Superior temporal gyrus (tissue), 1 donor: ENCODE measurements around the gene SHLD2.
"Not testable (repeated sequence)": the region's sequence is repeated elsewhere in the genome, so short reads cannot be mapped to it uniquely, and the experiment has no call there.

Experiments
- DNase-seq: peaks from one replicate; pipeline ENCODE4 v3.0.0-alpha.2; 2016; ENCODE audit errors: extremely low spot score

Gene SHLD2, protein sequence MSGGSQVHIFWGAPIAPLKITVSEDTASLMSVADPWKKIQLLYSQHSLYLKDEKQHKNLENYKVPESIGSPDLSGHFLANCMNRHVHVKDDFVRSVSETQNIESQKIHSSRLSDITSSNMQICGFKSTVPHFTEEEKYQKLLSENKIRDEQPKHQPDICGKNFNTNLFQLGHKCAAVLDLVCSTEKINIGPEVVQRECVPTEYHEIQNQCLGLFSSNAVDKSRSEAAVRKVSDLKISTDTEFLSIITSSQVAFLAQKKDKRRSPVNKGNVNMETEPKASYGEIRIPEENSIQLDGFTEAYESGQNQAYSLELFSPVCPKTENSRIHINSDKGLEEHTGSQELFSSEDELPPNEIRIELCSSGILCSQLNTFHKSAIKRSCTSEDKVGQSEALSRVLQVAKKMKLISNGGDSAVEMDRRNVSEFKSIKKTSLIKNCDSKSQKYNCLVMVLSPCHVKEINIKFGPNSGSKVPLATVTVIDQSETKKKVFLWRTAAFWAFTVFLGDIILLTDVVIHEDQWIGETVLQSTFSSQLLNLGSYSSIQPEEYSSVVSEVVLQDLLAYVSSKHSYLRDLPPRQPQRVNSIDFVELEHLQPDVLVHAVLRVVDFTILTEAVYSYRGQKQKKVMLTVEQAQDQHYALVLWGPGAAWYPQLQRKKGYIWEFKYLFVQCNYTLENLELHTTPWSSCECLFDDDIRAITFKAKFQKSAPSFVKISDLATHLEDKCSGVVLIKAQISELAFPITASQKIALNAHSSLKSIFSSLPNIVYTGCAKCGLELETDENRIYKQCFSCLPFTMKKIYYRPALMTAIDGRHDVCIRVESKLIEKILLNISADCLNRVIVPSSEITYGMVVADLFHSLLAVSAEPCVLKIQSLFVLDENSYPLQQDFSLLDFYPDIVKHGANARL

GRCh38 chr10:87094373-87095235 is at the start of gene SHLD2, which contains the start of gene GLUD1:
SHLD2 (plus strand) TSS chr10:87095206; CDS start chr10:87151355, 56,149 bp downstream.
GLUD1 (minus strand) TSS chr10:87094843; CDS start chr10:87094769, 74 bp downstream.
- DNase-seq, result peak; percentile 81

DNA sequence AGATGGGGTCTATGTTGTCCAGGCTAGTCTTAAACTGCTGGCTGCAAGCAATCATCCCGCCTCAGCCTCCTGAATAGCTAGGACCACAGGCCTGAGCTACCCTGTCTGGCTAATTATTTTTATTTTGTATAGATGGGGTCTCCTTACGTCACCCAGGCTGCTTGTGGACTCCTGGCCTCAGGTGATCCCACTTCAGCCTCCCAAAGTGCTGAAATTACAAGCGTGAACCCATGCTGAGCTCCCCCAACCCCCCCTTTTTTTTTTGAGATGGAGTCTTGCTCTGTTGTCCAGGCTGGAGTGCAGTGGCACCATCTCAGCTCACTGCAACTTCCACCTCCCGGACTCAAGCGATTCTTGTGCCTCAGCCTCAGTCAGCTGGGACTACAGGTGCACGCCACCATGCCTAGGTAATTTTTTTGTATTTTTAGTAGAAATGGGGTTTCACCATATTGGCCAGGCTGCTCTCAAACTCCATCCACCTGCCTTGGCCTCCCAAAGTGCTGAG is 49.5 kb upstream of the SHLD2 start:
- DNase-seq, result no peak

DNA sequence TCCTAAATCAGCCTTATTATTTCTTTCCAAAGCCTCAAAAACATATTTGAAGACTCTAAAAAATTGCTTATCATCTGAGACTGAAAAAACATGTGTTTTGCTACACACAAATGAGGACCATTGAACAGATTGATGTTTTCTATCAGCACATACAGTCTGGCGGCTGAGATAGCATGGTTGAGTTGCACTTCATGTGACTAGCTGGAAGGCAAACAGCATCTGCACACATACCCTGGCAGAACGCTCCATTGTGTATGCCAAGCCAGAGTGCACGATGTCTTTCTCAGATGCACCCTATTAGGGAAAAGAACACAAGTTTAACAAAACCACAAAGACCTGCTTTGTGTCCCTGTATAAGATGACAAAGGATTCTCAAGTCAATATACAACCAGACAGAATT is 41.9 kb upstream of the SHLD2 start:
- DNase-seq, result peak; percentile 93

- no peak for DNase-seq
These were observed 41.3 kb upstream of the SHLD2 start for GRCh38 chr10:87053577-87054181.

DNA sequence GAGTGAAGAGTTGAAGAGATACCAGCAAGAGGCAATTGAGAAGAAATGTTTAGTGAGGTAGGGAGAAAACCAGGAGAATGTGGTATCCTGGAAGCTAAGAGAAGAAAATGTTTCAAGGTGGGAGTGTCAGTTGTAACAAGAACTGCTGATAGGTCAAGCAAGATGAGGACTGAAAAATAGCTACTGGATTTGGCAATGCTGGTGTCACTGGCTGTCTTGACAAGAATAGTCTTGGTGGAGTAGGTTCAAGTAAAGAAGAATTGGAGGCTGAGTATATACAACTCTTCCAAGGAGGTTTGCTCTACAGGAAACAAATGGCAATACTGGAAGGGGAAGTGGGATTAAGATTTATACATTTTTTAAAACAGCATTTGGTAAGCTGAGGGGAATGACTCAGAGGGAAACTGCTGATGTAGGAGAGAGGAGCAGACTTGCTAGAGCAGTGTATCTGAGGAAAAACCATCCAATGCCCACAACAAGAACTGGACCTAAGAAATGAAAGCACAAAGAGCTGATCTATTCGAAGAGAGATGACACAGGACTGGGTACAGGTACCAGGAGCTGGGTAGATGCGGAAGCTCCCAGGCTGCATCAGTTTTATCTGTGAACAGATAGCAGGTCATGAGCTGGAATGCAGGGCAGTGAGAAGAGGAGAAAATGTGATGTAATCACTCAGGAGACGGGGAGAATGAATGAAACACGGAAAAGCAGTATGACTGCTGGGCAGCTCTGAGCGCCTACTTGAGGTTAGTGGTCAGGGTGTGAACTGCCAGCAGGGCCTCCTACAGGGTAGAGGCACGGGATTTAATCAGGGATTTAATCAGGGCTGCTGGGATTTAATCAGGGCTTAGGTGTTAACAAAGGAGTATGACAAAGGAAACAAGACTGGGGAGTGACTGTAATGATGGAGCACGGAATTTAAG is 40.4 kb upstream of the SHLD2 start:
- peak; percentile 52 for DNase-seq

DNA sequence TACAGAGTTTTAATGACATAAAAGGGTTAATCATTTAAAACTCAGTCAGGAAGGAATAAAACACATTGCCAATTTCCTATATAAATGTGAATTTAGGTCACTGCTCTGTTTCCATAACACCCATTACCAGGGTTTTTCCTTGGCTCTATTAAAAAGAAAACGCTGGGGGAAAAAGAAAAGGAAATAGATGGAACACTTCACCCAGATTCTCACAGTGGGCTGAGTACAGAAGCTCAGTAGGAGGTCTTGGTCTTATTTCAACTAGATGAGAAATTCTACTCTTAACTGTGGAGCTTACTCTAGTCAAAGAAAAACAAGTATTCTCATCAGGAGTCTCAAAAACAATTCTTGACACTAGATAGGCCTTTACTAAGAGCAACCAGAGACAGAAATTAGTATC is 36.8 kb upstream of the SHLD2 start:
- peak; percentile 48 for DNase-seq

- no peak for DNase-seq
These were observed 35.6 kb upstream of the SHLD2 start for GRCh38 chr10:87059401-87059800.

DNA sequence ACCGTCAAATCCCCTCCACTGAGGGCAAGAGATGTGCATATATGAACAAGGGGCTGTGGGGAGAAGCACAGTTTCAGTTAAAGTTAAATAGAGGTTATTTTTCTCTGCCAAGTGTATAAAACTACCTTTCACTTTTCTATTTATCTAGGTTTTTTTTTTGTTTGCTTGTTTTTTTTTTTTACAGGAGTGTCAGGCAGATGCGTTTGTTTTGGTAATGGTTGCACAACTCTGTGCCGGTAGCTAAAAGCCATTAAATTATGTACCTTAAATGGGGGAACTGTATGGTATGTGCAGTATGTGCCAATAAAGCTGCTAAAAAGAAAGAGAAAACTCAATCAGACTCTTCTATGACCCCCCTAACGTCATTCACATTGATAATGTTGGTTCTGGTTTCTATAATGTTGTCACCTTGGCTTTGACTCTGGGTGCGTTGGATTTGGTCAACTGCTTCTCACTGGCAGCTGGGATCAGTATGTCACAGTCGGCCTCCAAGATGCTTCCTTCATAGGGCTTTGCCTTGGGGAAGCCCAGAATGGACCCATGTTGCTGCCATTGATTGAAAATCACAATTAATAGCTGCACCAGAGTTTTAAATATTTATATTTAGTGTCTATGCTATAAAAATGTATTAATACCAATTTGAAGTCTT is 34.6 kb upstream of the SHLD2 start:
- DNase-seq, result no peak

DNA sequence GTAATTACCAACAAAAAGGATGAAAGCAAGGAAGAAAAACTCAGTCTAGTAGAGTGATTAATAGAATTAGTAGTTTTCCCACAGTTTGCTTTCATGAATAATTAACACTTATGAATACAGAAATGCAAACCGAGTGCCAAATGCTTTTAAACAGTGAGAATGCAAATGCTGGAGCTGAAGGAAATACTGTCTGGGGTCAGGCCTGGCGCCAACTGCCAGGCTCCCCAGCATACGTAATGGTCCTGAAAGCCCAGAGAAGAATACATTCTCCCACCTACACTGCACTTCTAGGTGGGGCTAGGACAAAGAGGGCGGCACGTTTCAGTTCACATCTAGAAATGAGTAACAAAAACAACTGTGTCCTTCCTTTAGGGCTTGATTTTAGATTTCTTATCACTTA is 30.4 kb upstream of the SHLD2 start:
- DNase-seq, result peak; percentile 67

GRCh38 chr10:87066178-87066577 is 28.8 kb upstream of the SHLD2 start:
- DNase-seq, result no peak

GRCh38 chr10:87066865-87067264 is 28.1 kb upstream of the SHLD2 start:
- DNase-seq, result no peak

GRCh38 chr10:87068281-87068680 is 26.7 kb upstream of the SHLD2 start:
- no peak for DNase-seq

DNA sequence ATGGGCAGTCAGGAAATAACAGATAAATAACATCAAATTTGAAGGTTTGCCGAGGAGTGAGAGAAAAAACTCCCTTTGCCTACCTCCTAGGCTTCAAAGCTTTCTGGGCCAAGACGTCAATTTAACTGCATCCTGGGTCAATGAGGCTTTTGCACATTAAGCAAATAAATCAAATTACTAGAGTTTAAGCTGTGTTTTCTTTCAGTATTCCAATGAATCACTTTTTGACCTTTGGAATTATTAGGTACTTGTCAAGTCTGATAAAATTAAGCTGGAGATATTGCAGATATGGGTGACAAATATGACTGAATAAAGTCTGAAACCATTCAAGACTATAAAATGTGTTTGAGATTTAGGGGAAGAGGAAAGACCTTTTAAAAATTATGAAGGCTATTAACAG is 22.6 kb upstream of the SHLD2 start:
- no peak for DNase-seq

GRCh38 chr10:87076421-87076820 is 18.6 kb upstream of the SHLD2 start:
- not testable (repeated sequence) for DNase-seq

GRCh38 chr10:87079106-87079836 is 15.7 kb upstream of the SHLD2 start:
- DNase-seq, result no peak

GRCh38 chr10:87080621-87081020 is 14.4 kb upstream of the SHLD2 start:
- DNase-seq, result not testable (repeated sequence)

- DNase-seq, result not testable (repeated sequence)
These were observed 13.4 kb upstream of the SHLD2 start for GRCh38 chr10:87081574-87081973.

- DNase-seq, result not testable (repeated sequence)
These were observed 12.8 kb upstream of the SHLD2 start for GRCh38 chr10:87082219-87082618.
